HG03521 (cell line): ENCODE measurements around the gene PPIF.

Experiments used
- ATAC-seq: cut with Tn5 transposase; IDR thresholded peaks from one replicate; pipeline ENCODE4 v1.9.1; 2021; ENCODE audit warnings: mild to moderate bottlenecking, moderate library complexity; ENCODE audit not compliant: unreplicated experiment

PPIF gene

DNA sequence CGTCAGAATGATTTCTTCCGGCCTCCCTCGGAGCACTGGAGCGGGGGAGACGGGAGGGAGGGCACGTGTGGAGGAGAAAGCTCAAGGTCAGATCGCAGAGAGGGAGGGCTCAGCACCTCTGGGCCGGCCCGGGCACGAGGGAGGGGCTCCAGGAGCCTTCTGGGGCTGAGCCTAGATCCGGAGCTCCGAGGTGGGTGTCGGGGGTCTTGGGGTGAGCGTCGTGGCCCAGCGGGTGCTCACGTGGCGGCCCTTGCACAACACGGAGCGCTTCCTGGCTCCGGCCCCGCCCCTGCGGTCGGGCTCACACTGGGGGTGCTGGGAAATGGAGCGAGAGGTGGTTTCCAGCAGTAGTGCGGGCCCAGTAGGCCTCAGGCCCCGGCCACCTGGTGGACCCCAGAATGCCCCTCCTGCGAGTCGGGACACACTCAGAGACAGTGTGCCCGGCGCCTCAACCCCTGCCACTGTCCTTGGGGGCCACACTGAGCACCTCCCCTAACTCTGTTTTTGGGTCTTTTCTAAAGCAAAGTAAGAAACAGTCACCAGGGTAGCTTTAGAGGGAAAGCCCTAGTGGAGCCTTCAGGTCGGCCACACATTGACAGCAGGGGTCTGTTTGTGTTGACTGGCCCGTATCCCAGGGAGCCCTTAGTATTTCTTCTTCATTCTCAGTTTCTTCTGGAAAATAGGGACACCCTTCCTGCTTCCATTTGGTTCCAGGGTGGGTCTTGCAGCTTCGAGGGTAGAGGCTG is 798 bp downstream of the PPIF start:
- peak; percentile 56 for ATAC-seq

DNA sequence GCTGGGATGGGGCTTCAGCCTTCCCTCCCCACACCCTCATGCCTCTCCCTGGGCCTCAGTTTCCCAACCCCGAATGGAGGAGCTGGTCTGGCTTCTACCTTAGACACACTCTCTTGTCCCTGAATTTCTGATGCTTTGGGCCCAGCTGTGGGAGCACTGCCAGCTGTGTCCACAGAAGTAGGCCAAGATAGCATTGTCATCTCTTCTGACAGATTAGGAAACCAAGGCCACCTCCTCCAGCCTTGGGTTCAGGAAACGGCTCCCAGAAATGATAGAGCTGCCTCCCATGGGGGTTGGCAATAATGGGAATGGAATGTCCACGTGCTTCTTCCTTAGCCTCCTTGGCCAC is 1.3 kb downstream of the PPIF start:
- no peak for ATAC-seq

DNA sequence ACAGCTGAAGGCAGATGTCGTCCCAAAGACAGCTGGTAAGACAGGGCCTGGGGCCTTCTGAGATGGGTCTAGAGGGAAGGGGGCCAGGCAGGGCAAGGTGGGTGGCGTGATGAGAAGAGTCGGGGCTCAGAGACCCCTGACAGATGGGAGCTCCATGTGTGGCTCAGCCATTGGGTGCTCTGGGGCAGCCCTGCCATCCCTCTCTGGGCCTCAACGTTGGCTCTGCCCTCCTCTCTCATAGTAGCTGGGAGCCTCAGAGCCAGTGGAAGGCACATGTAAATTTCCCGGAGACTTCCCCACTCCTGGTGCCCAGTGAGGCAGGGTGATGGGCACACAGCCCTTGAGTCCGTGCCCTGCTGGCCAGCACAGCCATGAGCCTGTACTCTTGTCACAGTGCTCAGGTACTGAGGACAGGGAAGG is 1.8 kb downstream of the PPIF start:
- ATAC-seq: no peak

DNA sequence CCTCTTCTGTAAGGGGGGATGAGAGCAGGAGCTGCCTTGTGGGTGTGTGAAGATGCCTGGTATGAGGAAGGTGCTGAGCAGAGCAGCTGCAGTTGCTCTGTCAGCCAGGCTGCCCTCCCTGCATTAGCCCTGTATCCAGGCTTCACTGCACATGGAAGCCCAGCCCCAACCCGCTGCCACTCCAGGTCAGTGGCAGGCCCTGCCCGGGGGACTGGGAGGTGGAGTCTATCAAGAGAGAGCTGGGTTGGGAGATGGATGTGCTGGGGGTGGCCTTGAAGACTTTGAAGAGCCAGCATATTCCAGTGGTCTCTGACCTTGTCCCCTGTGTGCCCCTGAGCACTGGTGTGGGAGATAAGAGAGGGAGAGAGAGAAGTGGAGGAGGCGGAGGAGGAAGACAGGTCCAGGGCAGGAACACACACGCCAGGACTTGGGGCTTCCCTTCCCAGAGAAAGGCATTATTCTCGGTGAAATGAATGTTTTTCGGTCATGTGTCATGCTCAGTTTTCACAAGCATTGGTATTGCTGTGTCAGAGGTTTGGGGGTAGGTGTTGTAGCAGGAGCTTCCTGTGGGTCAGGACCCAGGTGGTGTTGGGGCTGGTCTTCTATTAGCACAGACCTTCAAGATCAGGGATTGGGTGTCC is 2.6 kb downstream of the PPIF start:
- no peak for ATAC-seq

DNA sequence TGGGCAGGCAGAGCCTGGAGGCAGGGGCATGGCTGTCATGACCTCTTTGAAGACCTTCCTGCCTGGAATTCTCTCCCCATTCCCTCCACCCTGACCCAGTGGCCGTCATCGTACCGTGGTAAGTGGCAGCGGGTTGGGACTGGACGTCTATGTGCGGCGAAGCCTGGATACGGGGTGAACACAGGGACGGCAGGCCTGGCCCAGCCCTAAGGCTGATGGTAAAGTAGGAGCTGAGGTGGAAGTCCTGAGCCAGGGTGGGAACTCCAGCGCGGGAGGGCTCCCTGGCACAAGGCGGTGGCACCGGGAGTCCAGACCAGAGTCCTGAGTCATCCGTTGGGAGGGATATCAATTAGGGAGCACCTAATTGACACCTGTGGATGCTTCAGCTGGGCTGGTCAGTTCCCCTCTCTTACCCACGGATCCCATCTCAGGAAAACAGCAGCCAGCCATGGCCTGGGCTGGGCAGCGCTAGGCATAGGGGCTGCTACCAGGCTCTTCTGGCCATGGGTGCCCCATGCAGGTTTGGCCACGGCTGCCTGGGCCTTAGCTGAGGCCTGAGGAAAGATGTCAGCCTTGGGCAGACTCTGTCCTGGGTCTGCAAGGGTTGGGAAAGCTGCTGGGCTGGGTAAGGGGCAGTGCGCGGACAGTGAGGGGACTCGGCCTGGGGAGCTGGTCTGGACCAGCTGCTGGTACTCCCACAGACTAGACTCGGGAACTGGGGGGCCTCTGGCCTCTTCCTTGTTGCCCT is 3.3 kb downstream of the PPIF start:
- ATAC-seq: no peak

DNA sequence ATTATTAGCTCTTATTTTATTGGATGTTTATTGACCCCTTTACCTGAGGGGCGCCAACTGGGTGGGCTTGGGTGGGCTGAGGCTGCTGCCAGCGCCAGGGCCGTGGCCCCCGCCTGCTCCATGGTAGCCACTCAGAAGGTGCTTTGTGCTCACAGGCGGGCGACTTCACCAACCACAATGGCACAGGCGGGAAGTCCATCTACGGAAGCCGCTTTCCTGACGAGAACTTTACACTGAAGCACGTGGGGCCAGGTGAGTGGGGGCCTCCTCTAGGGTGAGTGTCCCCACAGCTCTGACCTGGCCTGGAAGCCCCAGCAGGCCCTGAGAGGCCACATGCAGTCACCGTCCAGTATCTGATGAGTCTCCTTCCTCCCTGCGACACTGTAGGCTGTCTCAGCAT is 4.1 kb downstream of the PPIF start:
- no peak for ATAC-seq

DNA sequence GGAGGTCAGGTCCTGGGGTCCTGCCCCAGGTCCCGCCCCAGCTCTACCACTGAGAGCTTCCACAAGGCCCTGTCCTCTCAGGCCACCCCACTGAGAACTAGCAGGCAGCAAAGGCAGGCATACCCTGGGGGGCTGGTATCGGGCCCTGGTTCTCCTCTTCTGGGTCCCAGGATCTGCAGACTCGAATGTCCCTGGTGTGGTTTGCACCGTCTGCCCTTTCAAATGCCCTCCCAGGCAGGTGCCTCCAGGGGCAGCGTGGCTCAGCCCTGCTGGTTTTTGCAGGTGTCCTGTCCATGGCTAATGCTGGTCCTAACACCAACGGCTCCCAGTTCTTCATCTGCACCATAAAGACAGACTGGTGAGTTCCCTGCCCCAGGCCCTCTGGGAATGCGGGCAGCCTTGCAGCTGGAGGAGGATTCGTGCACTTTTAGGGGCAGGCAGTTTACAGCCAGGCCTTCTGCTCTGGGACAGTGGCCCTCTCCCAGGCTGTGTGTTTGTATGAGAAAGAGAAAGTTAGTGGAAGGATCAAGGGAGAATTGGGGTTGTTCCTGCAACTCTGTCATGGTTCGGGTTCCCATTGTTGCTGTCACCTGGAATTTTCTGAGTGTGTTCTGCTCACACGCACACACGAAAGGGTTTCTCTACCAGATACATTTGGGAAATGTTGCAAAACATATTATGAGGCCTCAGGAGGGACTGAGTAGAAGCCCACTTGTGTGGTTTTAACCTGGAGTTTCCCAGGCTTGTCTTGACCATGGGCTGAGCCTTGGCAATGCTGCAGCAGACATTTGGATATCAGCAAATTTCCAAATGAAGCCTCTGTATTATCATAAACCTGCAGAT is 5.0 kb downstream of the PPIF start:
- no peak for ATAC-seq

DNA sequence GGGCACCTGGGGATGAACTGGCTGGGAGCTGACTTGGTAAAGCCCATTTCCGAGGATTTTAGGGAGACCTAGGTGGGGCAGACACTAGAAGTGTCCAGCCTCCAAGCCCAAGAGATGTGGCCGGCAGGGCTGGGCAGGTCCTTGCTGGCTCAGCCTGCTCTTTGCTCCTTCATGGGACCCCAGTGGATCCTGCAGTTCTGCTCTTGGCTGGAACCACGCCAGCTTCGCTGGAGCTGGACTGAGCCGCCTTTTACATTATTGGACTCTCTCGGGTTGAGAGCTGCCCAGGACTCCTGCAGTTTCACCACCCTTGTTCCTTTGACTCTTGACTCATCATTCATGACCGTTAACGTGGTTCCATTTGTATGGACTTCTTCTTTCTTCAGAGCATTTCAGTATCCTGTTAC is 5.7 kb downstream of the PPIF start:
- ATAC-seq: no peak

DNA sequence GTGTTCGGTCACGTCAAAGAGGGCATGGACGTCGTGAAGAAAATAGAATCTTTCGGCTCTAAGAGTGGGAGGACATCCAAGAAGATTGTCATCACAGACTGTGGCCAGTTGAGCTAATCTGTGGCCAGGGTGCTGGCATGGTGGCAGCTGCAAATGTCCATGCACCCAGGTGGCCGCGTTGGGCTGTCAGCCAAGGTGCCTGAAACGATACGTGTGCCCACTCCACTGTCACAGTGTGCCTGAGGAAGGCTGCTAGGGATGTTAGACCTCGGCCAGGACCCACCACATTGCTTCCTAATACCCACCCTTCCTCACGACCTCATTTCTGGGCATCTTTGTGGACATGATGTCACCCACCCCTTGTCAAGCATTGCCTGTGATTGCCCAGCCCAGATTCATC is 6.5 kb downstream of the PPIF start:
- no peak for ATAC-seq

DNA sequence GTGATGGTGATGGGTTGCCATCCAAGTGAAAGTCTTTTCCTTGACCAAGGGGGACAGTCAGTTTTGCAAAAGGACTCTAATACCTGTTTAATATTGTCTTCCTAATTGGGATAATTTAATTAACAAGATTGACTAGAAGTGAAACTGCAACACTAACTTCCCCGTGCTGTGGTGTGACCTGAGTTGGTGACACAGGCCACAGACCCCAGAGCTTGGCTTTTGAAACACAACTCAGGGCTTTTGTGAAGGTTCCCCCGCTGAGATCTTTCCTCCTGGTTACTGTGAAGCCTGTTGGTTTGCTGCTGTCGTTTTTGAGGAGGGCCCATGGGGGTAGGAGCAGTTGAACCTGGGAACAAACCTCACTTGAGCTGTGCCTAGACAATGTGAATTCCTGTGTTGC is 6.9 kb downstream of the PPIF start:
- ATAC-seq: no peak

DNA sequence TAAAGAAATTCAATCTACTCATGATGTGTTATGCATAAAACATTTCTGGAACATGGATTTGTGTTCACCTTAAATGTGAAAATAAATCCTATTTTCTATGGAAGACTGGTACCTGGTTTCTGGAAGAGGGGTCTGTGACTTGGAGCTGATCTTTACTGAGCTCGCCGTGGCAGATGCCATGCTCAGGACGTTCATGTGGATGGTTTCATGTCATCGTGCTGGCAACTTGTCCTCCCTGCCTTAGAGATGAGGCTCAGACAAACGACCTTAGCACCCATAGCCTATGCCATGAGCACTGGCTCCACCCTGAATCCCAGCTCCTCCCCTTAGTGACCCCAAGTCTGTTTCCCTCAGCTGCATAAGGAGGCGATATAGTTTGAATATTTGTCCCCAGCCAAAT is 7.3 kb downstream of the PPIF start:
- no peak for ATAC-seq

DNA sequence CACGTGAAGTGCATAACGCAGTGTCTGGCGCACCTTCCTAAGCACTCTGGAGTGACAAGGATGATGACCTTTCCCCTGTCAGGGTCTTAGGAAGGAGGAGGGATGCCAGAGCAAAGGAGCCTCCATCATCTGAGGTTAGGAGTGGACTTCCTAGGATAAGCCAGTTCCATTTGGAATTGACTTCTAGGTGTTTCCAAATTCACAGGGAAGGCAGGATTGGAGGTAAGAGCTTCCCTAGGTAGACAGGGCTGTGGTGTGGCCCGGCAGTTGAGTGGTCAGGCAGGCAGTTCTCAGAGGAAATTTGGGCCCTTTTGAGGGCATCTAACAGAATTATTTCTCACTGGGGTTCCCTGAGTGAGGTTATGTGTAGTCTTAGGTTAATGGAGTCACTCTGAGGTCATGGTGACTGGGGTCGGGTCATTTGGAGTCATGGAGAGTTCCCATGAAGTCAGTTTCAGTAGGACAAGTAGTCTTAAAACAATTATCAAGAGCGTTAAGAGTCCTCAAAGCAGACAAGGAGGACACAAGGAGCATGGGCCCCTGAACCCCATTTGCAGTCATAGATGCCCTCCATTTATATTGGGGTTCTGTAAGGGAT is 8.2 kb downstream of the PPIF start:
- no peak for ATAC-seq

DNA sequence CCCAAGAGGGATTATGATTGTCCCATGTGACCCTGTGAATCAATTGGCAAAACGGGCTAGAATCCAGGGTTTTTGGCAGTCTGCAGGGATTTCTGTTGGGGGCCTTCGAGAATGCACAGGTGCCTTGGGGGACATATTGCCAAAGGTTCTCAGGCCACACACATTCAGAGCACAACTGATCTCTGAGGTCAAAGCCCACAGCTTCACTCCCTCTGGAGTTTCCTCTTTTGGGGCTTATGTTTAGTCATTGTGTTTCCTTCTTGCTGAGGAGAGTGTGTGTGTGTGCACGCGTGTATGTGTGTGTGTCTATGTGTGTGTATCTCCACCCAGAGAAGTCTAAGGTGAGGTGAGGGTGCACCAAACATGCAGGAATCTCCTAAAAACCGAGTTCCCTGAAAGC is 8.8 kb downstream of the PPIF start:
- no peak for ATAC-seq

DNA sequence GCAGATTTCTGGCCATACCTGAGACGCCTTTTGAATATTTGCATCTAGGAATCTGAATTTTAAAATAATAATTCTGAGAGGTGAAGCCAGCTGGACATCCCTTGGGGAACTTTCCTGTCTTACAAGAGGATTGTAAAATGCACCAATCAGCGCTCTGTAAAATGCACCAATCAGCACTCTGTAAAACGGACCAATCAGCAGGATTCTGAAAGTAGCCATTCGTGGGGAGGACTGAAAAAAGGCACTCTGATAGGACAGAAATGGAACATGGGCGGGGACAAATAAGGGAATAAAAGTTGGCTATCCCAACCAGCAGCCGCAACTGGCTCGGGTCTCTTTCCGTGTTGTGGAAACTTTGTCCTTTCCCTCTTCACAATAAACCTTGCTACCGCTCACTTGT is 9.9 kb downstream of the PPIF start:
- no peak for ATAC-seq

DNA sequence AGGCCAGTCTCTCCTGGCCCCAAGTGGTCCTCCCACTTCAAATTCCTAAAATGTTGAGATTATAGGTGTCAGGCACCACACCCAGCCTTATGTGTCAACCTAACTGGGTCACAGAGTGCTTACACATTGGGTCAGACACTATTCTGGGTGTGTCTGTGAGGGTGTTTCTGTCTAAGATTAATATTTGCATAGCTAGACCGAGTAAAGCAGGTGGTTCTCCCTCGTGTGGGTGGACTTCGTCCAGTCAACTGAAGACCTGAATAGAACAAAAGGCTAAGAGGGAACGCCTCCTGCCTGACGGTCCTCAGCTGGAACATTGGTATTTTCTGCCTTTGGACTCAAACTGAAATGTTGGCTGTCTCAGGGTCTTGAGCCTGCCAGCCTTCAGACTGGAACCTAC is 11.5 kb downstream of the PPIF start:
- no peak for ATAC-seq

DNA sequence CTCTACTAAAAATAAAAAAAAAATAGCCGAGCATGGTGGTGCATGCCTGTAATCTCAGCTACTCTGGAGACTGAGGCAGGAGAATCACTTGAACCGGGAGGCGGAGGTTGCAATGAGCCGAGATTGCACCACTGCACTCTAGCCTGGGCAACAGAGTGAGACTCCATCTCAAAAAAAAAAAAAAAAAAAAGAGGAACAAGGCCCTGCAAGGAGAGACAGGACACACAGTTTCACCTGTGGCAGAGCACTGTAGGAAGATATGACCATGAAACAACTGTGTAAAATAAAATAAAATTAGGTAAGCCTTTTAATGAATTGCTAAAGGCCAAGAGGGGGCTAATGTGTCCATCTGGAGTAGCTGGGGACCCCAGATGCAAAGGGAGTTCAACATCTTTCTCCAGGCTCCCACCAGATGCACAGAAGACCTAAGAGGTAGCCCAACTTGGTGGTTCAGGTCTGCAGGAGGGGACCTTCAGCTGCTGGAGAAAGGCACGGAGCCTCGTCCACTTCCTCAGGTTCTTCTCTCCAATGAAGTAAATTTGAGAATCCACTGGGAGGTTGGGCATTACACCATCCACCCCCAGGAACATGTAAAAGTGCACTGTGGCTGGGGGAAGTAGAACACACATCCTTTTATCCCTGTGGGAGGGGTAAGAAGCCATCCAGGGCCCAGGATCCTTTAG is 12.7 kb downstream of the PPIF start:
- ATAC-seq: no peak

DNA sequence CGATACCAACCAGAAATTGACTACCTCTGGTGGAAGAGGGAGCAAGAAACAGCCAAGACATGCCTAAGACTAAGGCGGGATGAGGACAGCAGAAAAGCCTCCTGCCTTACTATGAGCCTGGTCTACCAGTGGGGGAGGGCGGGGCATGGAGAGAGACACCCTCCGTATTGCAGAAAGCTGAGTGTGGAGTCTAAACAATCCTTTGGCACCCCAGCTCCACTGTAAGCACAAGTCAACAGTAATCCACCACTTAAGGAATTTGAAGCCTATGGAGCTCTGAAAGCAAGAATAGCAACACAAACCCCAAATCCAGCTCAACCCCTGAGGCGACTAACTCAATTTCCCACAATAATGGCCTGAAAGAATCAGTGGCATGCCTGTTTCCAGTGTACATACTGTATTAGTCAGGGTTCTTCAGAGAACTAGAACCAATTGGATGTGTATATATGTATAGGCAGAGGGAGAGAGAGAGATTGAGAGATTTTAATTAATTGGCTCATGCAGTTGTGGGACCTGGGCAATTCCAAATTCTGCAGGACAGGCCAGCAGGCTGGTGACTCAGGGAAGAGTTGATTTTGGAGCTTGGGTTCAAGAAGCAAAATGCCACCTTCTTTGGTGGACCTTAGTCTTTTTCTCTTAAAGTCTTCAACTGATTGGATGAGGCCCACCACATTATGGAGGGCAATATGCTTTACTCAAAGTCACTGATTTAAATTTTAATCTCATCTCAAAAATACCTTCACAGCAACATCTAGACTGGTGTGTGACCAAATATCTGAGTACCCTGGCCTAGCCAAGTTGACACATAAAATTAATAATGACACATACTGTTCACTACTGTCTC is 13.5 kb downstream of the PPIF start:
- no peak for ATAC-seq

DNA sequence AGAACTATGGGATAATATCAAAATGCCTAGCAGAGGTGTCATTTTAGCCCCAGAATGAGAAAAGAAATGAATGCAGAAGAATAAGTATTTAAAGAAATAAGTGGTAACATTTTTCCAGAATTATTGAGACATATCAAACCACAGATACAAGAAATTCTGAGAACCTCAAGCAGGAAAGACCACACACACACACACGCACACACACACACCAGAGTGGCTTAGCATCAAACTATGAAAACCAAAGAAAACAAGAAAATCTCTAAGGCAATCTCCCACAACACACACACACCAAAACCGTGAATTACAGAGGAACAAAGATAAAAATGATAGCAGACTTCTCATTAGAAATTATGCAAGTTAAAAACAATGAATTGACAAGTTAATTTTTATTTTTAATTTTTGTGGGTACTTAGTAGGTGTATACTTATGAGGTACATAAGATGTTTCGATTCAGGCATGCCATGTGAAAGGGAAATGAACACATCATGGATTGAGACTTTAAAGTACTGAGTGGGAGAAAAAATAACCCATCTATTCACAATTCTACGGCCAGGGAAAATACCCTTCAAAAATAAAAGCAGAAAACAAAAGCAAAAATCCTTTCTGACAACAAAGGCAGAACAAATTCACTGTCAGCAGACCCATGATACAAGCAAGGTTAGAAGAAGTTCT is 14.6 kb downstream of the PPIF start:
- ATAC-seq: no peak
